Neural cell (in vitro differentiated cells): ENCODE data around the gene TRIM37. TPM values are rescaled to one million over a fixed set of nuclear protein-coding genes. Genes with fewer than 3 reads are reported as not detected.

Experiments used
- H2AFZ ChIP-seq: fragments of 200-600, 300-800 bp; sonication (generic), shearing (Covaris generic); 2 replicates; pipeline ENCODE4 v1.6.0; 2014; ENCODE audit warnings: low read depth, mild to moderate bottlenecking, antibody characterized with exemption, low read length, moderate library complexity
- H3F3A ChIP-seq: fragments of 200-600 bp; shearing (Covaris generic); 2 replicates; pipeline ENCODE4 v1.6.1; 2016; ENCODE audit warnings: mild to moderate bottlenecking, moderate library complexity, mixed read lengths, antibody characterized with exemption, low read length; ENCODE audit not compliant: insufficient read depth, poor library complexity, severe bottlenecking
- H3K27ac ChIP-seq: fragments of 200-600, 300-800 bp; sonication (generic), shearing (Covaris generic); 2 replicates; pipeline ENCODE4 v1.5.1; 2014; ENCODE audit warnings: mild to moderate bottlenecking, low read length, moderate library complexity
- H3K27me3 ChIP-seq: fragments of 300-800, 200-600 bp; sonication (generic), shearing (Covaris generic); 2 replicates; pipeline ENCODE4 v1.6.0; 2014; ENCODE audit warnings: mild to moderate bottlenecking, low read depth, low read length, moderate library complexity; ENCODE audit not compliant: insufficient read depth
- H3K36me3 ChIP-seq: fragments of 300-800, 200-600 bp; sonication (generic), shearing (Covaris generic); 2 replicates; pipeline ENCODE4 v1.5.1; 2014; ENCODE audit warnings: mild to moderate bottlenecking, antibody characterized with exemption, low read length, moderate library complexity; ENCODE audit not compliant: insufficient read depth
- H3K4me2 ChIP-seq: fragments of 300-800, 200-600 bp; sonication (generic), shearing (Covaris generic); 2 replicates; pipeline ENCODE4 v1.6.0; 2014; ENCODE audit warnings: mild to moderate bottlenecking, low read length
- H3K4me3 ChIP-seq: fragments of 300-800, 200-600 bp; sonication (generic), shearing (Covaris generic); 2 replicates; pipeline ENCODE4 v1.5.1; 2014; ENCODE audit warnings: mild to moderate bottlenecking, low read length, moderate library complexity
- H3K79me2 ChIP-seq: fragments of 200-600 bp; shearing (Covaris generic); replicated peaks from 2 replicates; pipeline ENCODE4 v1.6.0; 2014; ENCODE audit warnings: mild to moderate bottlenecking, low read length, moderate library complexity; ENCODE audit not compliant: insufficient read depth
- H3K9ac ChIP-seq: fragments of 300-800, 200-600 bp; sonication (generic), shearing (Covaris generic); 2 replicates; pipeline ENCODE4 v1.6.1; 2016; ENCODE audit warnings: mild to moderate bottlenecking, low read length, mixed read lengths
- H3K9me2 ChIP-seq: fragments of 200-600 bp; shearing (Covaris generic); 2 replicates; pipeline ENCODE4 v1.6.1; 2016; ENCODE audit warnings: mild to moderate bottlenecking, low read length, mixed read lengths; ENCODE audit not compliant: insufficient read depth
- H3K9me3 ChIP-seq: fragments of 200-600, 300-800 bp; sonication (generic), shearing (Covaris generic); 2 replicates; pipeline ENCODE4 v1.6.1; 2016; ENCODE audit warnings: mild to moderate bottlenecking, mixed run types, low read length, moderate library complexity, mixed read lengths
- H4K20me1 ChIP-seq: fragments of 200-600 bp; shearing (Covaris generic); 2 replicates; pipeline ENCODE4 v1.6.1; 2016; ENCODE audit warnings: mild to moderate bottlenecking, mixed run types; ENCODE audit not compliant: insufficient read depth
- EP300 ChIP-seq: fragments of 450-650 bp; conservative IDR thresholded peaks from 2 replicates; pipeline ENCODE4 v1.6.1; 2014; ENCODE audit warnings: antibody characterized with exemption, mild to moderate bottlenecking, moderate library complexity; ENCODE audit not compliant: poor library complexity, severe bottlenecking
- EZH2 ChIP-seq: fragments of 200-600, 300-800 bp; shearing (Covaris generic), sonication (generic); IDR thresholded peaks from 2 replicates; pipeline ENCODE4 v1.6.1; 2014; ENCODE audit warnings: antibody characterized with exemption, low read length, borderline replicate concordance, mild to moderate bottlenecking; ENCODE audit not compliant: insufficient read depth, poor library complexity, severe bottlenecking
- MXI1 ChIP-seq: fragments of 450-650 bp; conservative IDR thresholded peaks from 2 replicates; pipeline ENCODE4 v1.6.1; 2014; ENCODE audit warnings: antibody characterized with exemption, mild to moderate bottlenecking; ENCODE audit not compliant: poor library complexity, severe bottlenecking
- POLR2AphosphoS5 ChIP-seq: IDR thresholded peaks from 2 replicates; pipeline ENCODE4 v1.6.1; 2012
- RAD21 ChIP-seq: fragments of 450-650 bp; conservative IDR thresholded peaks from 2 replicates; pipeline ENCODE4 v1.6.1; 2014; ENCODE audit warnings: antibody characterized with exemption, mild to moderate bottlenecking, moderate library complexity
- SMC3 ChIP-seq: fragments of 450-650 bp; conservative IDR thresholded peaks from 2 replicates; pipeline ENCODE4 v1.6.1; 2014; ENCODE audit warnings: antibody characterized with exemption, mild to moderate bottlenecking, moderate library complexity; ENCODE audit not compliant: poor library complexity
- TAF1 ChIP-seq: IDR thresholded peaks from 2 replicates; pipeline ENCODE4 v1.6.1; 2012; ENCODE audit warnings: low read depth
- polyA plus RNA-seq: library from polyadenylated mRNA; depleted of rRNA; stranded (reverse); fragments of >200 nt; gene quantifications from 2 replicates; pipeline ENCODE4 v1.2.3, GENCODE V29; 2014
- TF ChIP-seq, protein P1 (sequence below): fragments of 450-650 bp; IDR thresholded peaks from 2 replicates; pipeline ENCODE4 v1.5.1; 2014; ENCODE audit warnings: antibody characterized with exemption, mild to moderate bottlenecking, moderate library complexity; ENCODE audit not compliant: poor library complexity, severe bottlenecking
- TF ChIP-seq, protein P2 (sequence below): IDR thresholded peaks from 2 replicates; pipeline ENCODE4 v1.6.1; 2012; ENCODE audit warnings: borderline replicate concordance

TRIM37 gene
- polyA plus RNA-seq, 1 donor from 2014 or later: 65.2 TPM

DNA sequence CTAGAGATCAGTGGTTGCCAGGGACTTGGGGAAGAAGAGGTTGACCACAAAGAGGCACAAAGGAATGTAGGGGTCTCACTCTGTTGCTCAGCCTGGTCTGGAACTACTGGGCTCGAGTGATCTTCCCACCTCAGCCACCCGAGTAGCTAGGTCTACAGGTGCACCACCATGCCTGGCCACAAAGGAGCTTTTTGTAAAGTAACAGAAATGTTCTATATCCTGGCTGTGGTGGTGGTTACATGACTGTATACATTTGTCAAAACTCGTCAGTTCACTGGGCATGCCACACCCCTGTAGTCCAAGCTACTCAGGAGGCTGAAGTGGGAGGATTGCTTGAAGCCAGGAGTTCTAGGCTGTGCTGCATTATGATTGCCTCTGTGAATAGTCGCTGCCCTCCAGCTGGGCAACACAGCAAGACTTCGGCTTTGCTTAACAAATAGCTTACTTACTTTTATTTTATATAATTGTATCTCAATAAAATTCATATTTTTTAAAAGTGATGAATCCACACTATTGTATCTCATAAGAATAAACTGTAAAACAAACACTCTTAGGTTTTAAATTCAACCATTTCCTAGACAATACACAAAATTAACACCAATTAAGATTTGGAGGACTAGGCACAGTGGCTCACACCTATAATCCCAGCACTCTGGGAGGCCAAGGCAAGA, 43.3 kb upstream of the TRIM37 start (continued):
- no peak for TF ChIP-seq EZH2
- TF ChIP-seq EP300: no peak
- no peak for TF ChIP-seq SMC3
- TF ChIP-seq POLR2AphosphoS5: no peak

DNA sequence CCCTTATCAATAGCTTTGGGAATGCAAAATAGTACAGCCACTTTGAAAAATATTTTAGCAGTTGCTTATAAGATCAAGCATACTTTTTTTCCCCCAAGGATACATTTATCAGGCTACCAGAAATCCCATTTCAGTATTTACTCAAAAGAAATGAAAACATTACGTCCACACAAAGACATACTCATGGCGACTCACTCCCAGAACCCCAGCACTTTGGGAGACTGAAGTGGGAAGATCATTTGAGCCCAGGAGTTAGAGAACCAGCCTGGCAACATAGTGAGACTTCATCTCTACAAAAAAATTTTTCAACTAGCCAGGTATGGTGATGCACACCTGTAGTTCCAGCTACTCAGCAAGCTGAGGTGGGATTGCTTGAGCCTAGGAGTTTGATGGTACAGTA, 42.4 kb upstream of the TRIM37 start:
- Histone ChIP-seq H2AFZ (no peak overlapping the region), H3K4me3 (no peak overlapping the region), H4K20me1 (no peaks in the 10 kb centered on the region), H3K9ac (no peak overlapping the region), H3K27ac (no peak overlapping the region), H3K4me2 (no peak overlapping the region), H3K27me3 (no peaks in the 10 kb centered on the region), H3K9me2 (no peaks in the 10 kb centered on the region), H3K79me2 (peaks cover 96% of the 10 kb centered on the region), H3K36me3 (no peaks in the 10 kb centered on the region), H3K9me3 (no peaks in the 10 kb centered on the region), H3F3A (no peaks in the 10 kb centered on the region)
- TF ChIP-seq POLR2AphosphoS5 (no peak), MXI1 (no peak), TAF1 (no peak), RAD21 (no peak), SMC3 (no peak), EZH2 (no peak), EP300 (no peak)
- TF ChIP-seq, protein P1, sequence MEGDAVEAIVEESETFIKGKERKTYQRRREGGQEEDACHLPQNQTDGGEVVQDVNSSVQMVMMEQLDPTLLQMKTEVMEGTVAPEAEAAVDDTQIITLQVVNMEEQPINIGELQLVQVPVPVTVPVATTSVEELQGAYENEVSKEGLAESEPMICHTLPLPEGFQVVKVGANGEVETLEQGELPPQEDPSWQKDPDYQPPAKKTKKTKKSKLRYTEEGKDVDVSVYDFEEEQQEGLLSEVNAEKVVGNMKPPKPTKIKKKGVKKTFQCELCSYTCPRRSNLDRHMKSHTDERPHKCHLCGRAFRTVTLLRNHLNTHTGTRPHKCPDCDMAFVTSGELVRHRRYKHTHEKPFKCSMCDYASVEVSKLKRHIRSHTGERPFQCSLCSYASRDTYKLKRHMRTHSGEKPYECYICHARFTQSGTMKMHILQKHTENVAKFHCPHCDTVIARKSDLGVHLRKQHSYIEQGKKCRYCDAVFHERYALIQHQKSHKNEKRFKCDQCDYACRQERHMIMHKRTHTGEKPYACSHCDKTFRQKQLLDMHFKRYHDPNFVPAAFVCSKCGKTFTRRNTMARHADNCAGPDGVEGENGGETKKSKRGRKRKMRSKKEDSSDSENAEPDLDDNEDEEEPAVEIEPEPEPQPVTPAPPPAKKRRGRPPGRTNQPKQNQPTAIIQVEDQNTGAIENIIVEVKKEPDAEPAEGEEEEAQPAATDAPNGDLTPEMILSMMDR: no peak
- TF ChIP-seq, protein P2, sequence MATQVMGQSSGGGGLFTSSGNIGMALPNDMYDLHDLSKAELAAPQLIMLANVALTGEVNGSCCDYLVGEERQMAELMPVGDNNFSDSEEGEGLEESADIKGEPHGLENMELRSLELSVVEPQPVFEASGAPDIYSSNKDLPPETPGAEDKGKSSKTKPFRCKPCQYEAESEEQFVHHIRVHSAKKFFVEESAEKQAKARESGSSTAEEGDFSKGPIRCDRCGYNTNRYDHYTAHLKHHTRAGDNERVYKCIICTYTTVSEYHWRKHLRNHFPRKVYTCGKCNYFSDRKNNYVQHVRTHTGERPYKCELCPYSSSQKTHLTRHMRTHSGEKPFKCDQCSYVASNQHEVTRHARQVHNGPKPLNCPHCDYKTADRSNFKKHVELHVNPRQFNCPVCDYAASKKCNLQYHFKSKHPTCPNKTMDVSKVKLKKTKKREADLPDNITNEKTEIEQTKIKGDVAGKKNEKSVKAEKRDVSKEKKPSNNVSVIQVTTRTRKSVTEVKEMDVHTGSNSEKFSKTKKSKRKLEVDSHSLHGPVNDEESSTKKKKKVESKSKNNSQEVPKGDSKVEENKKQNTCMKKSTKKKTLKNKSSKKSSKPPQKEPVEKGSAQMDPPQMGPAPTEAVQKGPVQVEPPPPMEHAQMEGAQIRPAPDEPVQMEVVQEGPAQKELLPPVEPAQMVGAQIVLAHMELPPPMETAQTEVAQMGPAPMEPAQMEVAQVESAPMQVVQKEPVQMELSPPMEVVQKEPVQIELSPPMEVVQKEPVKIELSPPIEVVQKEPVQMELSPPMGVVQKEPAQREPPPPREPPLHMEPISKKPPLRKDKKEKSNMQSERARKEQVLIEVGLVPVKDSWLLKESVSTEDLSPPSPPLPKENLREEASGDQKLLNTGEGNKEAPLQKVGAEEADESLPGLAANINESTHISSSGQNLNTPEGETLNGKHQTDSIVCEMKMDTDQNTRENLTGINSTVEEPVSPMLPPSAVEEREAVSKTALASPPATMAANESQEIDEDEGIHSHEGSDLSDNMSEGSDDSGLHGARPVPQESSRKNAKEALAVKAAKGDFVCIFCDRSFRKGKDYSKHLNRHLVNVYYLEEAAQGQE: no peak

DNA sequence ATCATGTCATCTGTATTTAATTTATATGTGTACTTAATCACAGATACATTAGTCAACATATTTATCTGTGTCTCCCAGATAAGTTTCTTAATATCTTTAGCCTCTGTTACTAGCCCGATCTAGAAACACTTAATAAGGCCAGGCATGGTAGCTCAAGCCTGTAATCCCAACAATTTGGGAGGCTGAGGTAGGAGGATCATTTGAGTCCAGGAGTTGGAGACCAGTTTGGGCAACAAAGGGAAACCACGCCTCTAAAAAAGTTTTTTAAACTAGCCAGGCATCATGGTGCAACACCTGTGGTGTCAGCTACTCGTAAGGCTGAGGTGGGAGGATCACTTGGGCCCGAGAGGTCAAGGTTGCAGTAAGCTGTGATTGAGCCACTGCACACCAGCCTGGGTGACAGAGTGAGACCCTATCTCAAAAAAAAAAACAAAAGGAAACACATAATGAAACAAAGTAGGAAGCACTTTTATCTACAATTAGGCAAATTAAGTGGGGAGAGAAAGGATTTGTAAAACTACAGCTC, 39.0 kb upstream of the TRIM37 start:
- H3K36me3 ChIP-seq: no peaks in the 10 kb centered on the region
- no peak overlapping the region for H3K4me2 ChIP-seq
- H3K9me3 ChIP-seq: no peaks in the 10 kb centered on the region
- no peak overlapping the region for H3K4me3 ChIP-seq
- no peak overlapping the region for H2AFZ ChIP-seq
- peaks cover 96% of the 10 kb centered on the region for H3K79me2 ChIP-seq
- H3K9ac ChIP-seq: no peak overlapping the region
- TF ChIP-seq, protein P1: no peak
- TF ChIP-seq SMC3 (no peak), MXI1 (no peak), EP300 (no peak), EZH2 (no peak)
- TF ChIP-seq, protein P2: no peak
- no peaks in the 10 kb centered on the region for H4K20me1 ChIP-seq
- H3K27me3 ChIP-seq: no peaks in the 10 kb centered on the region
- no peak overlapping the region for H3K27ac ChIP-seq
- H3F3A ChIP-seq: no peaks in the 10 kb centered on the region
- H3K9me2 ChIP-seq: no peaks in the 10 kb centered on the region
